Mucosa of descending colon (tissue), 3 donors: Measurements from ENCODE around the gene RAD51B. TPM values are rescaled to one million over a fixed set of nuclear protein-coding genes. Genes with fewer than 3 reads are reported as not detected.
A peak's percentile ranks its signal among the peaks of the same experiment; 100 is the strongest.

ENCODE experiments used
- ATAC-seq: fragments of 200-7000 bp; cut with Tn5 transposase; one replicate; pipeline ENCODE4 v1.9.1; 2020; ENCODE audit warnings: mild to moderate bottlenecking, moderate library complexity
- DNase-seq, 3 donors: peaks; one replicate each; pipeline ENCODE4 v3.0.0-alpha.2; 2020
- H3K36me3 ChIP-seq: fragments of 200-600 bp; one replicate; pipeline ENCODE4 v1.8.0; 2021; ENCODE audit warnings: low read depth, mild to moderate bottlenecking
- H3K4me1 ChIP-seq: fragments of 200-600 bp; one replicate; pipeline ENCODE4 v1.8.0; 2021; ENCODE audit warnings: low read depth, mild to moderate bottlenecking
- H3K4me3 ChIP-seq: fragments of 200-600 bp; one replicate; pipeline ENCODE4 v1.8.0; 2021; ENCODE audit warnings: mild to moderate bottlenecking
- H3K9me3 ChIP-seq: fragments of 200-600 bp; one replicate; pipeline ENCODE4 v1.8.0; 2021; ENCODE audit warnings: mild to moderate bottlenecking
- intact Hi-C, 2 donors: fragments of 100-400 bp; cut with DNase I in 1 of 2; cut with micrococcal nuclease in 1 of 2; formaldehyde crosslinking; loops; one replicate each; pipeline versions ENCODE4 v1.11.0 to v1.11.1; 2022; cut with DNase I, micrococcal nuclease
- total RNA-seq, 3 donors: library from RNA; stranded (reverse); fragmentation: NEBNext Ultra II Directional in 2 of 3; extraction: Animal tissue kit (Norgen Biotek cat#: 25700) in 2 of 3; gene quantifications; one replicate each; pipeline versions ENCODE4 v1.2.1 to v1.2.4, GENCODE V29; 2021 to 2023
- TF ChIP-seq, protein P1 (sequence below): fragments of 200-600 bp; IDR thresholded peaks from one replicate; pipeline ENCODE4 v1.8.0; 2022; ENCODE audit warnings: antibody characterized with exemption, mild to moderate bottlenecking
- donor health status: DM: no; HTN: no; CAD: no; lungs with moderate emphysema.
- donor health status: DM: no; HTN: no; CAD: no.
- donor health status: DM: no; HTN: yes; CAD: no.

RAD51B gene
- total RNA-seq, 3 donors from 2014 or later = 15.8 to 23.3 (median 20.9) TPM

DNA sequence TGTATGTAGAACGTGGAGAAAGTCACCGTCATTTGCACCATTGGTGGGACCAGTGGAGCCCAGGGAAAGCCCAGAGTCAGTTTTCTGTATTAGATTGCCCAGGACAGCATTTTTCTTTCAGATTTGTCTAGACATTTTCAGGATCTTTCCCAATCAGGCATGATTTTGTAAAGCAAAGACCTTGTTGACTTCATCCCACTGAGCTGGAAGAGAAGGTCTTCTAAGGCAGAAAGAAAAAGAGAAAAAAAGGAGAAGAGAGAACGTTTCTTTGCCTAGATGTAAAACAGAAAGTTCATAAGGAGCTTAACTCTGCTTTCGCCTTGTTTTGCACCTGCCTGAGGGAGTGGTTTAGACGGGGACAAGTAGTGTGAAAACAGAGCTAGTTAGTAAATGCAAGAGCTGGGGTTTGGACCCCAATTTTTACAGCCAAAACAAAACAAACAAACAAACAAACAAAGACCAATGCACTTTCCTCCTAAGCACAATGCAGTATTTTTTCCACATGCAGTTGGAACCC is 700.1 kb downstream of the RAD51B start:
- Histone ChIP-seq H3K4me1 (peaks cover 24% of the 10 kb centered on the region), H3K4me3 (no peak overlapping the region), H3K9me3 (no peaks in the 10 kb centered on the region), H3K36me3 (no peaks in the 10 kb centered on the region)
- DNase-seq = no peak
- intact Hi-C loops = no loop called here
- ATAC-seq = no peak
- TF ChIP-seq, protein P1, sequence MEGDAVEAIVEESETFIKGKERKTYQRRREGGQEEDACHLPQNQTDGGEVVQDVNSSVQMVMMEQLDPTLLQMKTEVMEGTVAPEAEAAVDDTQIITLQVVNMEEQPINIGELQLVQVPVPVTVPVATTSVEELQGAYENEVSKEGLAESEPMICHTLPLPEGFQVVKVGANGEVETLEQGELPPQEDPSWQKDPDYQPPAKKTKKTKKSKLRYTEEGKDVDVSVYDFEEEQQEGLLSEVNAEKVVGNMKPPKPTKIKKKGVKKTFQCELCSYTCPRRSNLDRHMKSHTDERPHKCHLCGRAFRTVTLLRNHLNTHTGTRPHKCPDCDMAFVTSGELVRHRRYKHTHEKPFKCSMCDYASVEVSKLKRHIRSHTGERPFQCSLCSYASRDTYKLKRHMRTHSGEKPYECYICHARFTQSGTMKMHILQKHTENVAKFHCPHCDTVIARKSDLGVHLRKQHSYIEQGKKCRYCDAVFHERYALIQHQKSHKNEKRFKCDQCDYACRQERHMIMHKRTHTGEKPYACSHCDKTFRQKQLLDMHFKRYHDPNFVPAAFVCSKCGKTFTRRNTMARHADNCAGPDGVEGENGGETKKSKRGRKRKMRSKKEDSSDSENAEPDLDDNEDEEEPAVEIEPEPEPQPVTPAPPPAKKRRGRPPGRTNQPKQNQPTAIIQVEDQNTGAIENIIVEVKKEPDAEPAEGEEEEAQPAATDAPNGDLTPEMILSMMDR = no peak

GRCh38 chr14:68520637-68521556 is 701.3 kb downstream of the RAD51B start:
- H3K36me3 ChIP-seq = no peaks in the 10 kb centered on the region
- no peak overlapping the region for H3K4me3 ChIP-seq
- TF ChIP-seq, protein P1 = no peak
- peak; percentile 93 for ATAC-seq
- intact Hi-C loops = no loop called here
- H3K9me3 ChIP-seq = no peaks in the 10 kb centered on the region
- peaks cover 24% of the 10 kb centered on the region for H3K4me1 ChIP-seq
- DNase-seq = peak in 1 of 3 donors; percentile 43

DNA sequence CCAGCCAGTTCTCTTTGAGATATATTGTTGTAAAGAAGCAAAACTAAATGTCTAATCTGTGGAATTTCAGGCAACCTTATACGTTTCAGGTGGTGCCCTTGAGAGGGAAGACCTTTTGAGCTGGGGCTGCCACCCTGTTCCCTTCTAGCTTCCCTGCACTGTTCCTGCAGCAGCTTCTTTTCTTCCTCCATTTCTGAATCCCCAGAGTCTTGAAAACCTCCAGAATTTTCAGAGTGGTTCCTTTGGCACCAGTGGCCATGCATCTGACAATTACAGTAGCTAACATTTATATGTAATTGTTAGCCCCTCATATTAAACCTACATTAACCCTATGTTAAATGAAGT is 702.0 kb downstream of the RAD51B start:
- Histone ChIP-seq H3K4me3 (no peak overlapping the region), H3K4me1 (peaks cover 24% of the 10 kb centered on the region), H3K9me3 (no peaks in the 10 kb centered on the region), H3K36me3 (no peaks in the 10 kb centered on the region)
- intact Hi-C loops = no loop called here
- DNase-seq = no peak
- no peak for ATAC-seq
- TF ChIP-seq, protein P1 = no peak

GRCh38 chr14:68521961-68522509 is 702.5 kb downstream of the RAD51B start:
- Histone ChIP-seq H3K9me3 (no peaks in the 10 kb centered on the region), H3K4me1 (peaks cover 26% of the 10 kb centered on the region), H3K4me3 (no peak overlapping the region), H3K36me3 (no peaks in the 10 kb centered on the region)
- DNase-seq = no peak
- no peak for ATAC-seq
- TF ChIP-seq, protein P1 = no peak
- intact Hi-C loops = no loop called here

GRCh38 chr14:68522510-68523325 is 703.1 kb downstream of the RAD51B start:
- no peak overlapping the region for H3K4me3 ChIP-seq
- no peaks in the 10 kb centered on the region for H3K9me3 ChIP-seq
- H3K4me1 ChIP-seq = peaks cover 31% of the 10 kb centered on the region
- no peaks in the 10 kb centered on the region for H3K36me3 ChIP-seq
- DNase-seq (no peak), ATAC-seq (no peak)
- TF ChIP-seq, protein P1 = no peak
- intact Hi-C loops = no loop called here
